Ovary (tissue), 9 donors: ENCODE measurements around the gene AKR1A1. TPM values are rescaled to one million over a fixed set of nuclear protein-coding genes. Genes with fewer than 3 reads are reported as not detected.

Source experiments
- DNase-seq, 5 donors: peaks; one replicate each; pipeline ENCODE4 v3.0.0-alpha.2; 2019 to 2020
- H3K27ac ChIP-seq, 2 donors: fragments of 200-600 bp; one replicate each; pipeline versions ENCODE4 v1.5.1 to v1.8.0; 2019 to 2022
- H3K27me3 ChIP-seq: fragments of 200-600 bp; one replicate; pipeline ENCODE4 v1.8.0; 2022
- H3K36me3 ChIP-seq: fragments of 200-600 bp; sonication (generic); one replicate; pipeline ENCODE4 v1.5.1; 2019
- H3K4me1 ChIP-seq: one replicate; pipeline ENCODE4 v1.8.1; 2013; ENCODE audit warnings: mild to moderate bottlenecking, moderate library complexity; ENCODE audit not compliant: insufficient read depth
- H3K4me3 ChIP-seq: fragments of 200-600 bp; sonication (generic); one replicate; pipeline ENCODE4 v1.5.1; 2017
- H3K9me3 ChIP-seq, 2 donors: fragments of 200-600 bp in 1 of 2; sonication (generic) in 1 of 2; one replicate each; pipeline versions ENCODE4 v1.5.1 to v1.8.1; 2013 to 2019; ENCODE audit warnings: mild to moderate bottlenecking in 1 of 2, moderate library complexity in 1 of 2
- EP300 ChIP-seq: sonication (generic); formaldehyde crosslinking; IDR thresholded peaks from one replicate; pipeline ENCODE4 v1.6.1; 2017; ENCODE audit warnings: antibody characterized with exemption
- POLR2A ChIP-seq: fragments of 450-650 bp; IDR thresholded peaks from one replicate; pipeline ENCODE4 v1.6.1; 2017; ENCODE audit warnings: antibody characterized with exemption, mild to moderate bottlenecking, moderate library complexity
- WGBS, 3 donors: extraction: QIAGEN DNeasy Blood & Tissue Kit in 1 of 3; methylation state at CpG; one replicate each; pipeline versions ENCODE4 v1.1.5 to v1.1.7; 2013 to 2017; 5-methylcytosine and 5-hydroxymethylcytosine counted together
- intact Hi-C, 4 donors: fragments of 100-400 bp; cut with DNase I; formaldehyde crosslinking; loops; one replicate each; pipeline versions ENCODE4 v1.11.0 to v1.15.1; 2022 to 2023
- polyA plus RNA-seq, 2 donors: library from polyadenylated mRNA; stranded (reverse); fragments of 200-250 nt in 1 of 2; fragments of 350-450 nt in 1 of 2; fragmentation: Illumina TruSeq in 1 of 2; extraction: RNeasy Lipid Tissue Mini Kit (QIAGEN cat#74804) in 1 of 2; gene quantifications; one replicate each; pipeline ENCODE4 v1.2.3, GENCODE V29; 2013 to 2014
- total RNA-seq, 7 donors: library from RNA; depleted of rRNA in 2 of 7; stranded (reverse); fragments of >200 nt in 2 of 7; fragmentation: NEBNext Ultra II Directional in 3 of 7; extraction: Animal tissue kit (Norgen Biotek cat#: 25700) in 3 of 7; gene quantifications; one replicate each; pipeline versions ENCODE4 v1.1.0 to v1.2.4, GENCODE V29; 2016 to 2023
- TF ChIP-seq, protein P1 (sequence below), 3 donors: fragments of 450-650 bp in 2 of 3; fragments of 200-600 bp in 1 of 3; IDR thresholded peaks; one replicate each; pipeline versions ENCODE4 v1.5.1 to v1.8.0; 2016 to 2022; ENCODE audit warnings: antibody characterized with exemption in 3 of 3, mild to moderate bottlenecking in 1 of 3
- donor health status: DM: no; HTN: no; CAD: no; lungs with moderate emphysema.
- donor health status: DM: no; HTN: no; CAD: no.
- donor health status: Bipolar disorder and iron deficiency.
- donor health status: DM: yes; HTN: yes; CAD: no.
- donor health status: DM: no; HTN: no; CAD: no.
- donor health status: DM: yes; HTN: yes; CAD: no.

The AKR1A1 gene
- total and polyA plus RNA-seq, 9 donors, result 39.8 to 119 (median 88.3) TPM

DNA sequence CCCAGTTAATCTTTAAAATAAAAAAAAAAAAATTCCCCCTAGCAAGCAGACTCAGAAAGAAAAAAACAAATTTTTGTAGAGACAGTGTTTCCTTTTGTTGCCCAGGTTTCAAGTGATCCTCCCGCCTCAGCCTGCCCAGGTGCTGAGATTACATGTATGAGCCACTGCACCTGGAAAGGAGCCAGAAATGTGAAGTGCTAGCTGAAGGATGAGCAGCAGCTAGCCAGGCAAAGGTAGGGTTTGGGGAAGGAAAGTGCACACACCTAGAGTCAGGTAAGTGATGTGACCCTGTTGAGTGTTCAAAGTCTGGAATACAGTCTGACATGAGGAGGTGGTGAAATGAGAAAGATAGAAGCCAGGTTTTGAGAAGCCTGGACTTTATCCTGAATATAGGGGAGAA, 1.7 kb downstream of the AKR1A1 start:
- H3K4me3 ChIP-seq, result no peak overlapping the region
- no peaks in the 10 kb centered on the region for H3K36me3 ChIP-seq
- no peaks in the 10 kb centered on the region for H3K9me3 ChIP-seq
- H3K27ac ChIP-seq, result no peak overlapping the region
- H3K27me3 ChIP-seq, result no peaks in the 10 kb centered on the region
- no peak for DNase-seq
- H3K4me1 ChIP-seq, result peaks cover 1% of the 10 kb centered on the region
- TF ChIP-seq, protein P1, sequence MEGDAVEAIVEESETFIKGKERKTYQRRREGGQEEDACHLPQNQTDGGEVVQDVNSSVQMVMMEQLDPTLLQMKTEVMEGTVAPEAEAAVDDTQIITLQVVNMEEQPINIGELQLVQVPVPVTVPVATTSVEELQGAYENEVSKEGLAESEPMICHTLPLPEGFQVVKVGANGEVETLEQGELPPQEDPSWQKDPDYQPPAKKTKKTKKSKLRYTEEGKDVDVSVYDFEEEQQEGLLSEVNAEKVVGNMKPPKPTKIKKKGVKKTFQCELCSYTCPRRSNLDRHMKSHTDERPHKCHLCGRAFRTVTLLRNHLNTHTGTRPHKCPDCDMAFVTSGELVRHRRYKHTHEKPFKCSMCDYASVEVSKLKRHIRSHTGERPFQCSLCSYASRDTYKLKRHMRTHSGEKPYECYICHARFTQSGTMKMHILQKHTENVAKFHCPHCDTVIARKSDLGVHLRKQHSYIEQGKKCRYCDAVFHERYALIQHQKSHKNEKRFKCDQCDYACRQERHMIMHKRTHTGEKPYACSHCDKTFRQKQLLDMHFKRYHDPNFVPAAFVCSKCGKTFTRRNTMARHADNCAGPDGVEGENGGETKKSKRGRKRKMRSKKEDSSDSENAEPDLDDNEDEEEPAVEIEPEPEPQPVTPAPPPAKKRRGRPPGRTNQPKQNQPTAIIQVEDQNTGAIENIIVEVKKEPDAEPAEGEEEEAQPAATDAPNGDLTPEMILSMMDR (IDR thresholded peaks at IDR 0.05), result no peak
- no peak for TF ChIP-seq POLR2A
- no peak for TF ChIP-seq EP300
- 88 to 92% (median 89%) methylated on average over 1 of the region's 1 CpG for WGBS, 3 donors
- intact Hi-C loops, result no loop called here

DNA sequence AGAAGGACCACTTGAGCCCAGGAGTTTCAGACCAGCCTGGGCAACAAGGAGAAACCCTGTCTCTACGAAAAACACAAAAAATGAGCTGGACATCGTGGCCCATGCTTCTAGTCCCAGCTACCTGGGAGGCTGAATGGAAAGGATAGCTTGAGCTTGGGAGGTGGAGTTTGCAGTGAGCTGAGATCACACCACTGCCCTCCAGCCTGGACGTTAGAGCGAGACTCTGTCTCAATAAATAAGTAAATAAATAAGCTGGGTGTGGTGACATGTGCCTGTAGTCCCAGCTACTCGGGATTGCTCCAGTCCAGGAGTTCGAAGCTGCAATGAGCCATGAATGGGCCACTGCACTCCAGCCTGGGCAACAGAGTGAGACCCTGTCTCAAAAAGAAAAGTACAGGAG, 3.6 kb downstream of the AKR1A1 start:
- no peak for DNase-seq

DNA sequence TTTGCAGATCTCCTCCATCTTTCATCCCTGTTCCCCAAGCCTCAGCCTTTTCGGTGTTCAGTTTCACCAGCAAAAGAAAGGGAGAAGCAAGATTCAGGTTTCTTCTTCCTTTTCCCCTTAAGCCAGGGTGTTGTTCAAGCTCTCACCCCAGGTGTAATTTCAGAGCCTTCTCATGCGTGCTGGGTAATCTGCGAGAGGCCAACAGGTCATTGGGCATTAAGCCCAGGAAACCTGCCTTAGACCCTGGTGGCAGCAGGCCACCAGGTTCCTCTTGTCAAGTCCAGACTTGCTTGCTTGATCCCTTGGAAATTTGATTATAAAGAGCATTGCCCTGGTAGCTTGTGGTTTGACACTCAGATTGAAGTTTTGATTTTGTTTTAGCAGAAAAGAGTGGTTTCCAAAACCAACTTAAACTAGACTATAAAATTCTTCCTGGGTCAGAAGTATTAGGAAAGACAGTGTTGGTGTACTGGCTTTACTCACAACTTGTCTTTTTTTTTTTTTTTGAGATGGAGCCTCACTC, 6.9 kb downstream of the AKR1A1 start:
- no peaks in the 10 kb centered on the region for H3K36me3 ChIP-seq
- TF ChIP-seq, protein P1 (IDR thresholded peaks at IDR 0.05), result no peak
- TF ChIP-seq POLR2A, result no peak
- no peak for TF ChIP-seq EP300
- H3K4me3 ChIP-seq, result no peak overlapping the region
- no peaks in the 10 kb centered on the region for H3K4me1 ChIP-seq
- WGBS, 3 donors, result 77 to 85% (median 77%) methylated on average over 3 of the region's 3 CpGs
- no peak for DNase-seq
- intact Hi-C loops, result no loop called here
- H3K9me3 ChIP-seq, result no peaks in the 10 kb centered on the region
- no peak overlapping the region for H3K27ac ChIP-seq
- H3K27me3 ChIP-seq, result no peaks in the 10 kb centered on the region

More for the DNA sequence above, 3.6 kb downstream of the AKR1A1 start:
- intact Hi-C loops, result no loop called here
- H3K4me1 ChIP-seq, result peaks cover 1% of the 10 kb centered on the region
- WGBS, 3 donors, result 82 to 88% (median 86%) methylated on average over 6 of the region's 6 CpGs
- H3K9me3 ChIP-seq, result no peaks in the 10 kb centered on the region
- no peak overlapping the region for H3K4me3 ChIP-seq
- TF ChIP-seq, protein P1 (IDR thresholded peaks at IDR 0.05), result no peak
- TF ChIP-seq POLR2A (no peak), EP300 (no peak)
- no peak overlapping the region for H3K27ac ChIP-seq
- no peaks in the 10 kb centered on the region for H3K27me3 ChIP-seq
- H3K36me3 ChIP-seq, result no peaks in the 10 kb centered on the region

DNA sequence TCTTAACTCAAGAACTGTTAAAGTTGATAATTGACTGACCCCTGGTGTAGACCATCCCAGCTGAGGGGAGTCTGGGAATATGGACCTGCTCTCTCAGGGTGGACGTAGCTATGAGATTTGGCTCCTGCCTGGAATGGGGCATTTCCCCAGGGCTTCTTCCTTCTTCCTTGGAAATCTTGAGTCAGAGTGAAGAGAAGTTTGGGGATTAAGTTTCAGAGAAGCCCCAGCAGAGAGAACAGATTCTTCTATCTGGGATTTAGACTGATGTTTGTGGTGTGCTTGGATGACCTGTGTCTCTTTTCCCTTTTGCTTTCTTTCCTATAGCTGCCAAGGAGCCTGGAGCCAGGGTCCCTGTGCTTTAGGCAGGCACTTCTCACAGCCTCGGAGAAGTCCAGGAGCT, 13.2 kb downstream of the AKR1A1 start:
- intact Hi-C loops, result loop anchor here in 2 of 4 donors (5.0 to 10.0 kb wide), 4 partner anchors 57 to 549 kb away; partner anchors contain the start of genes CCDC163 (in 1 of the 2), HECTD3 (in 1 of the 2), MMACHC (in 1 of the 2) and UROD (in 1 of the 2)
- Histone ChIP-seq H3K27me3 (no peaks in the 10 kb centered on the region), H3K4me3 (no peak overlapping the region), H3K4me1 (no peaks in the 10 kb centered on the region), H3K27ac (no peak overlapping the region), H3K36me3 (no peaks in the 10 kb centered on the region), H3K9me3 (no peaks in the 10 kb centered on the region)
- no peak for DNase-seq
- 72 to 92% (median 83%) methylated on average over 2 of the region's 2 CpGs for WGBS, 3 donors
- TF ChIP-seq, protein P1 (IDR thresholded peaks at IDR 0.05), result no peak
- TF ChIP-seq EP300 (no peak), POLR2A (no peak)
